Immature natural killer cell (primary cell): Measurements from ENCODE around the gene SSH3. TPM values are rescaled to one million over a fixed set of nuclear protein-coding genes. Genes with fewer than 3 reads are reported as not detected.
"Not testable (repeated sequence)": the region's sequence is repeated elsewhere in the genome, so short reads cannot be mapped to it uniquely, and the experiment has no call there.

Experiments
- DNase-seq, 3 donors: peaks; one replicate each; pipeline ENCODE4 v3.0.0; 2022; ENCODE audit warnings: mixed read lengths in 1 of 3
- H3K27ac Mint-ChIP-seq, 6 donors: one replicate each; pipeline ENCODE4 v1.8.0; 2020; ENCODE audit warnings: mixed read lengths in 6 of 6, mild to moderate bottlenecking in 5 of 6, inconsistent platforms in 4 of 6, moderate library complexity in 3 of 6
- H3K27me3 Mint-ChIP-seq, 3 donors: one replicate each; pipeline ENCODE4 v1.8.0; 2020 to 2021; ENCODE audit warnings: low read depth in 3 of 3, mild to moderate bottlenecking in 3 of 3, mixed read lengths in 3 of 3, moderate library complexity in 3 of 3, inconsistent platforms in 1 of 3
- H3K36me3 Mint-ChIP-seq, 3 donors: one replicate each; pipeline ENCODE4 v1.8.0; 2020; ENCODE audit warnings: mixed read lengths in 3 of 3, inconsistent platforms in 2 of 3, mild to moderate bottlenecking in 2 of 3
- H3K4me1 Mint-ChIP-seq, 2 donors: one replicate each; pipeline ENCODE4 v1.8.0; 2020; ENCODE audit warnings: inconsistent platforms in 2 of 2, mild to moderate bottlenecking in 2 of 2, mixed read lengths in 2 of 2, moderate library complexity in 1 of 2
- H3K4me3 Mint-ChIP-seq, 5 donors: one replicate each; pipeline ENCODE4 v1.8.0; 2020; ENCODE audit warnings: mild to moderate bottlenecking in 5 of 5, mixed read lengths in 5 of 5, inconsistent platforms in 3 of 5, moderate library complexity in 3 of 5
- H3K9me3 Mint-ChIP-seq, 6 donors: one replicate each; pipeline ENCODE4 v1.8.0; 2020; ENCODE audit warnings: mild to moderate bottlenecking in 6 of 6, mixed read lengths in 6 of 6, inconsistent platforms in 4 of 6, moderate library complexity in 3 of 6
- polyA plus RNA-seq, 3 donors: library from polyadenylated mRNA; unstranded; fragments of 300-500 nt; fragmentation: Illumina TruSeq; gene quantifications; one replicate each; pipeline ENCODE4 v1.2.3, GENCODE V29; 2021

SSH3 gene, protein sequence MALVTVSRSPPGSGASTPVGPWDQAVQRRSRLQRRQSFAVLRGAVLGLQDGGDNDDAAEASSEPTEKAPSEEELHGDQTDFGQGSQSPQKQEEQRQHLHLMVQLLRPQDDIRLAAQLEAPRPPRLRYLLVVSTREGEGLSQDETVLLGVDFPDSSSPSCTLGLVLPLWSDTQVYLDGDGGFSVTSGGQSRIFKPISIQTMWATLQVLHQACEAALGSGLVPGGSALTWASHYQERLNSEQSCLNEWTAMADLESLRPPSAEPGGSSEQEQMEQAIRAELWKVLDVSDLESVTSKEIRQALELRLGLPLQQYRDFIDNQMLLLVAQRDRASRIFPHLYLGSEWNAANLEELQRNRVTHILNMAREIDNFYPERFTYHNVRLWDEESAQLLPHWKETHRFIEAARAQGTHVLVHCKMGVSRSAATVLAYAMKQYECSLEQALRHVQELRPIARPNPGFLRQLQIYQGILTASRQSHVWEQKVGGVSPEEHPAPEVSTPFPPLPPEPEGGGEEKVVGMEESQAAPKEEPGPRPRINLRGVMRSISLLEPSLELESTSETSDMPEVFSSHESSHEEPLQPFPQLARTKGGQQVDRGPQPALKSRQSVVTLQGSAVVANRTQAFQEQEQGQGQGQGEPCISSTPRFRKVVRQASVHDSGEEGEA
- 1 to 10 TPM; 1.1 to 4.8 (median 2.3) TPM for polyA plus RNA-seq

DNA sequence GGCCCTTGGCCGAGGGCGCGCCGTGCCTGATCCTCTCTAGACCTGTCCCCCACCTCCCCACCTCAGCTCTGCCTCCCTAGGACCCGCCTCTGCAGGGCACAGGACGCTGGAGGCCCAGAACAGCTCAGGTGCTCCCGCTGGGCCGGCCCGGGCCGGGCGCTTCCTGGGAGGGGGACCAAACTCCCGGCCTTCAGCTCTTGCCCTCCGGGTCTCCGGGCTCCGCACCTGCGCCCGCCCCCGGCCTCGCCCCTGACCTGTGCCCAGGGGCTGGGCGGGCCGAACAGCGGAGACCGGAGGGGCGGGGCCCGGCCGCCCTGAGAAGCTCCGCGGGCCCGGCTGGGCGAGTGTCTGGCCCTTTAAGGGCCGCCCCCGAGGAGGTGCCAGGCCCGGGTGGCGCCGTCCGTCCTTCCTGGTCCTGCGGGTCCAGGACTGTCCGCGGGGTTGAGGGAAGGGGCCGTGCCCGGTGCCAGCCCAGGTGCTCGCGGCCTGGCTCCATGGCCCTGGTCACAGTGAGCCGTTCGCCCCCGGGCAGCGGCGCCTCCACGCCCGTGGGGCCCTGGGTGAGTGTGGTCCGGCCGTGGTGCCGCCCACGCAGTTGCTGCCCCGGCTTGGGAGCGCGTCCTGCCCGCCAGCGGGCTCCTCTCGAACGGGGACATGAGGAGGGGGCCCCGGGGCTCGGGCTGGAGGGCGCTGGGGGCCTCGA lies at the start of gene SSH3:
Gene SSH3 (plus strand): TSS at position 399 of the 703 bp plus-strand sequence. CDS start 96 bp downstream, at position 495.
- Mint-ChIP-seq H3K36me3 (peaks cover 4 to 8% (median 5%) of the 10 kb centered on the region in 3 donors), H3K9me3 (peaks cover 0 to 1% (median 0%) of the 10 kb centered on the region in 6 donors), H3K27me3 (peaks cover 0 to 4% (median 3%) of the 10 kb centered on the region in 3 donors), H3K27ac (peak within 1 kb of the TSS; percentile 7 to 86 (median 71)), H3K4me1 (peaks cover 13 to 17% of the 10 kb centered on the region in 2 donors), H3K4me3 (peak within 1 kb of the TSS; percentile 64 to 76 (median 74))
- peak; percentile 55 to 58 (median 55) for DNase-seq

DNA sequence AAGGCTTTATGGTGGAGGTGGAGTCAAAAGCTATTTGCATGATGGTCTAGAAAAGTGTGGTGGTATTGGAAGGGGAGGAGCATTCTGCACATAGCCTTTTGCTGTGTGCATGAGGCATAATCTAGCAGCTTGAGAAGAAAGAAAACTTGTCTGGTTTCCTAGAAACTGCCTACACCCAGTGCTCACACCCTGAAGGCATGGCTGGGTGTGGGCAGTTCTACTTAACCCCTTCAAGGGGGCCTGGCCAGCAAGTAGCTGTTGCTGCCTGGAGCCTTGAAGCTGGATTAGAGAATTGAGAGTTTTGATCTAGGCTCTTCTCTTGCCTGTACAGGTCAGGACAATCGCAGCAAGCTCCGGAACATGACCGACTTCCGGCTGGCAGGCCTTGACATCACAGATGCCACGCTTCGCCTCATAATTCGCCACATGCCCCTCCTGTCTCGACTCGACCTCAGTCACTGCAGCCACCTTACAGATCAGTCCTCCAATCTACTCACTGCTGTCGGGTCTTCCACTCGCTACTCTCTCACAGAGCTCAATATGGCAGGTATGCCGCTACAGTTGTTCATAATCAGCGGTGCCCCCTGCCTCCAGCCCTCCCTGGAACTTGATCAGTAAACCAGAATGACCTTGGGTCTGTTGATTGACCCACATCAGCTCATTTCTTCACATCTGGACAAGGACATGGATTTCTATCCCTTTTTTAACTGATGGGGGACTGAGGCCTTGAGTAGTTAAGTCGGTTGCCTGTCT lies 49.3 kb upstream of the SSH3 start:
- H3K4me3 Mint-ChIP-seq = peak overlapping the region; percentile 7 to 62 (median 21)
- H3K27ac Mint-ChIP-seq = peak overlapping the region; percentile 50 to 88 (median 78)
- H3K36me3 Mint-ChIP-seq = peaks cover 25 to 55% (median 41%) of the 10 kb centered on the region in 3 donors
- DNase-seq = no peak
- H3K4me1 Mint-ChIP-seq = peaks cover 43% of the 10 kb centered on the region in 2 donors
- no peaks in the 10 kb centered on the region for H3K9me3 Mint-ChIP-seq
- peaks cover 6 to 30% (median 13%) of the 10 kb centered on the region in 3 donors for H3K27me3 Mint-ChIP-seq

DNA sequence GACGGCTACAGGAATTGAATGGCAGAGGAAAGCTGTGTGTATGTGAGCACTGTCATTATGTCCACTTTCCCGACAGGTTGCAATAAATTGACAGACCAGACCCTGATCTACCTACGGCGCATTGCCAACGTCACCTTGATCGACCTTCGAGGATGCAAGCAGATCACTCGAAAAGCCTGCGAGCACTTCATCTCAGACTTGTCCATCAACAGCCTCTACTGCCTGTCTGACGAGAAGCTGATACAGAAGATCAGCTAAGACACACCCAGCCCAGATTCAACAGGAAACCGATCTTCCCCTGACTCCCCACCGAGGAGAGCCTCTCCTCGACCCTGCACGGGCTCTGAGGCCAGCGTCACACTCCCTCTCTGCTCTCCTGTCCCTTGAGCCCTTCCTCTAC lies 48.5 kb upstream of the SSH3 start:
- H3K4me1 Mint-ChIP-seq = peaks cover 44 to 46% of the 10 kb centered on the region in 2 donors
- DNase-seq = no peak
- peaks cover 21 to 47% (median 33%) of the 10 kb centered on the region in 3 donors for H3K36me3 Mint-ChIP-seq
- H3K4me3 Mint-ChIP-seq = no peak overlapping the region
- H3K9me3 Mint-ChIP-seq = no peaks in the 10 kb centered on the region
- H3K27ac Mint-ChIP-seq = peak overlapping the region in 4 of 6 donors; percentile 35 to 88 (median 75)
- H3K27me3 Mint-ChIP-seq = peaks cover 4 to 28% (median 13%) of the 10 kb centered on the region in 3 donors

DNA sequence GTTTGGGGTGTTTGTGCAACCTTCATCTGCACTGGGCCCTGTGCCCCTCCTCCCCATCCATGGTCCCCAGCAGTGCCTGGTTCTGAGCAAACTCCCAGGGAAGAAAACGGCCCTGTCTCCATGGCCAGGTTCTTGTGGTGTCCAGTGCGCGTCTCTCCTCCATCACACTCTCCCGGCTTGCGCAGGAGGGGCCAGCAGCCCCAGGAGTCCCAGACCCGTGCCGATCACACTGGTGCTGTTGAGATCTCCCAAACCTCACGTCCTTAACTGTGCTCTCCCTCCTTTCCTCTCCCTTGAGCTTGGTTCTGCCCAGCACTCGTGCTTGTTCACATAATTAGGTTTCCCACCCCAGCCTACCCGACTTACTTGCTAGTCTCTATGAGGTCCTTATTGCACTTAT lies 48.0 kb upstream of the SSH3 start:
- H3K27ac Mint-ChIP-seq = peak overlapping the region in 5 of 6 donors; percentile 48 to 81 (median 69)
- H3K4me3 Mint-ChIP-seq = no peak overlapping the region
- peaks cover 44 to 48% of the 10 kb centered on the region in 2 donors for H3K4me1 Mint-ChIP-seq
- peaks cover 4 to 27% (median 11%) of the 10 kb centered on the region in 3 donors for H3K27me3 Mint-ChIP-seq
- no peak for DNase-seq
- H3K9me3 Mint-ChIP-seq = no peaks in the 10 kb centered on the region
- H3K36me3 Mint-ChIP-seq = peaks cover 21 to 47% (median 31%) of the 10 kb centered on the region in 3 donors

DNA sequence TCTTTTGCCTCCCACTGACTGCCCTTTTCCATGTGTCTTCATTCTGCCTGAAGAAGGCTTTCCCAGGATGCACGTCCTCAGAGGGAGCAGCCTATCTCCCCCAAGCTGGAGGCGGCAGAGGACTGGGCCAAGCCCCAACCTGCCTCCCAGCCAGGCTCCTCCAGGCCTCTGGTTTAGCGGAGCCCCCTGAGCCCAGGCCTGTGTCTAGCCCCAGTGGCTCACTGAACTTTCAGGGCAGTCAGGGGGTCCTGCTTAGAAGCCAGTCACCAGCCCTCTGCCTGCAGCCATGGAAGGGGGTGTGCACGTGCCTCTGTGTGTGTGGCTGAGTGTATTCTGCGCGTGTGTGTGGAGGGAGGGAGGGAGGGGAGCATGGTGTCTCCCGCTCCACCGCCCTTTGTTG lies 47.5 kb upstream of the SSH3 start:
- no peak overlapping the region for H3K4me3 Mint-ChIP-seq
- DNase-seq = no peak
- peaks cover 21 to 44% (median 26%) of the 10 kb centered on the region in 3 donors for H3K36me3 Mint-ChIP-seq
- H3K9me3 Mint-ChIP-seq = no peaks in the 10 kb centered on the region
- H3K4me1 Mint-ChIP-seq = peaks cover 45 to 46% of the 10 kb centered on the region in 2 donors
- H3K27me3 Mint-ChIP-seq = peaks cover 2 to 23% (median 7%) of the 10 kb centered on the region in 3 donors
- peak overlapping the region in 4 of 6 donors; percentile 4 to 73 (median 58) for H3K27ac Mint-ChIP-seq

DNA sequence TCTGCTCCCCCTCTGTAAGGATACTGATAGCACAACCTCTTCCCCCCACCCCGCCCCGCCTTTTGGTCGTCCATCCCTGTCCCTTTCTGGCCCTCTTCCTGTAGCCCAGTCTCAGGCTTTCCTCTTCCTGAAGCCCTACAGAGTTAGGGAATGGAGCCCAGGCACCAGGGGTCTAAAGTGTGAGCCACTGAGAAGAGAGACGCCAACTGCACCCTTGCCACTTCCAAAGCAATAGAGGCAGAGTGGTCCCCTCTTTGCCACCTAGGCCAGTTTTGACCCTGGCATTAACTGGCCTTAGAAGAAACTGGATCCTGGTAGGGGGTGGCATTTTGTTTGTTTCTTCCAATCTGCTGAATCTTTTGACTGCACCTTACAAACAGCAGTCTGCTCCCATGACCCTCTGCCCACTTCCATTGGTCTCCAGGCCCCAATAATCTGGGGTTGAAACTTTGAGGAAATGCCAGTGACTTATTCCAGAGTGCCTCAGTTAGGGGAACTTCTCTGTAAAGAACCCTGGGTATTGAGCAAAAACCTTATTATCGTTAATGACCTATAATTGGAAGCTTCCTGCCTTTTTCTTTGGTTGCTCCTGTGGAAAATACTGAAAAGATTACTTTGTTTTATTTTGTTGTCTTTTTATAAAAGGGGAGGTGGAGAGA lies 46.7 kb upstream of the SSH3 start:
- Mint-ChIP-seq H3K27ac (peak overlapping the region in 3 of 6 donors; percentile 45 to 74 (median 65)), H3K4me1 (peaks cover 39 to 49% of the 10 kb centered on the region in 2 donors), H3K36me3 (peaks cover 19 to 37% (median 21%) of the 10 kb centered on the region in 3 donors), H3K27me3 (peaks cover 2 to 23% (median 7%) of the 10 kb centered on the region in 3 donors), H3K4me3 (no peak overlapping the region), H3K9me3 (no peaks in the 10 kb centered on the region)
- DNase-seq = no peak

DNA sequence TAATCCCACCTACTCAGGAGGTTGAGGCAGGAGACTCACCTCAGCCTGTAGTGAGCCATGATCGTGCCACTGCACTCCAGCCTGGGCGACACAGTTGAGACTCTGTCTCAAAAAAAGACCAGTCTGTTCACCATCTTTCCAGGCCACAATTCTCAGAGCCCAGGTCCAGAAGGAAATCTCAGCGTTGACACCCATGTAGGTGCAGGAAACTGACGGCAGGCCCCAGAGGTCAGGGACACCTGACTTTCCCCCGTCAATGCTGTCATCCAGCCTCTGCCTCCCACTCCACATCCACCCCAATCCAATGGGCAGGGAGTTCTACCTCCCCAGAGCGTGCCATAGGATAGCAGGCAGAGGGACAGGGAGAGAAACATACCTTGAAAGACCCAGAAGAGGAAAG lies 42.9 kb upstream of the SSH3 start:
- H3K27me3 Mint-ChIP-seq = peaks cover 6 to 14% (median 13%) of the 10 kb centered on the region in 3 donors
- H3K4me3 Mint-ChIP-seq = peak overlapping the region in 1 of 5 donors; percentile 36
- H3K36me3 Mint-ChIP-seq = peaks cover 0 to 13% (median 6%) of the 10 kb centered on the region in 3 donors
- H3K4me1 Mint-ChIP-seq = peaks cover 22 to 35% of the 10 kb centered on the region in 2 donors
- H3K9me3 Mint-ChIP-seq = no peaks in the 10 kb centered on the region
- H3K27ac Mint-ChIP-seq = peak overlapping the region in 1 of 6 donors; percentile 46
- no peak for DNase-seq

DNA sequence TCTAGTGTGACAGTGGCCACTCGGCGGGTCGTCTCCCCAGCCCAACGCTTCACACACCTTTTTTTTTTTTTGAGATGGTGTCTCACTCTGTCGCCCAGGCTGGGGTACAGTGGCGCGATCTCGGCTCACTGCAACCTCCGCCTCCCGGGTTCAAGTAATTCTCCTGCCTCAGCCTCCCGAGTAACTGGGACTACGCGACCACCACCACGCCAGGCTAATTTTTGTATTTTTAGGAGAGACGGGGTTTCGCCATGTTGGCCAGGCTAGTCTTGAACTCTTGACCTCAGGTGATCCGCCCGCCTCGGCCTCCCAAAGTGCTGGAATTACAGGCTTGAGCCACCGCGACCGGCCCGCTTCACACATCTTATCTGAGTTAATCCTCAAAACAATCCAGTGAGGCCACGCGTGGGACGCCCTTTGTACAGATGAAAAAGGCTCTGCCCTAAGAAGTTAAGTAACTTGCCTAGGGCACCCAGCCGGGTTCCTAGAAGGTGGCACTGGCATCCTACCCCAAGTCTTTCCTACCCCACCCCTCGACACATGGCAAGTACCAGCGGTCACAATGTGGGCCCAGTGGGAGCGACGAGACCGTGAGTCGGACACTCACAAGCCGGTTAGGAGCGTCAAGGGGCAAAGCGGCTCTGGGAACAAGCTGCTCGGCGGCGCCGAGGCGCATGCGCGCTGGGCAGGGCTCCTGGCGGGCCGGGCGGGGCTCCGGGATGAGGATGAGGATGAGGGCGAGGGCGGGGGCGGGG lies 42.3 kb upstream of the SSH3 start:
- H3K36me3 Mint-ChIP-seq, DNase-seq, H3K9me3 Mint-ChIP-seq: not testable (repeated sequence)
- peak overlapping the region in 1 of 6 donors; percentile 46 for H3K27ac Mint-ChIP-seq
- H3K4me1 Mint-ChIP-seq = peaks cover 27 to 38% of the 10 kb centered on the region in 2 donors
- H3K4me3 Mint-ChIP-seq = peak overlapping the region in 3 of 5 donors; percentile 21 to 60 (median 27)
- H3K27me3 Mint-ChIP-seq = peaks cover 12 to 18% (median 16%) of the 10 kb centered on the region in 3 donors

DNA sequence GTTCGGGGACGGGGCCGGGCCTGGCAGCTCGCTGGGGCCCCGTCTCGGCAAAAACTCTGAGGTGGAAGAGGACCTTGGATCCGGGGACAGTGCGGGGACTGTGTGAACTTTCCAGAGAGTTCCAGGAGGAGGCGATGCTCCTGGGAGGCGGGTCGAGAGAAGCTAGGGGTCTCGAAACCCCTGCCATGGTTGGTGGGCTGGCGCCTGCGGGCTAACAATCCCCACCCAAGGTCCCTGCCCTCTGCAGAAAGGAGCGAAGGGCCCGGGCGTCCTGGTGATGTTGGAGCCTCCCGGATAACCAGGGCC lies 41.7 kb upstream of the SSH3 start:
- no peak for DNase-seq
- no peaks in the 10 kb centered on the region for H3K9me3 Mint-ChIP-seq
- H3K27ac Mint-ChIP-seq = no peak overlapping the region
- no peak overlapping the region for H3K4me3 Mint-ChIP-seq
- H3K36me3 Mint-ChIP-seq = peaks cover 0 to 5% (median 3%) of the 10 kb centered on the region in 3 donors
- H3K4me1 Mint-ChIP-seq = peaks cover 28 to 39% of the 10 kb centered on the region in 2 donors
- H3K27me3 Mint-ChIP-seq = peaks cover 12 to 18% (median 16%) of the 10 kb centered on the region in 3 donors

DNA sequence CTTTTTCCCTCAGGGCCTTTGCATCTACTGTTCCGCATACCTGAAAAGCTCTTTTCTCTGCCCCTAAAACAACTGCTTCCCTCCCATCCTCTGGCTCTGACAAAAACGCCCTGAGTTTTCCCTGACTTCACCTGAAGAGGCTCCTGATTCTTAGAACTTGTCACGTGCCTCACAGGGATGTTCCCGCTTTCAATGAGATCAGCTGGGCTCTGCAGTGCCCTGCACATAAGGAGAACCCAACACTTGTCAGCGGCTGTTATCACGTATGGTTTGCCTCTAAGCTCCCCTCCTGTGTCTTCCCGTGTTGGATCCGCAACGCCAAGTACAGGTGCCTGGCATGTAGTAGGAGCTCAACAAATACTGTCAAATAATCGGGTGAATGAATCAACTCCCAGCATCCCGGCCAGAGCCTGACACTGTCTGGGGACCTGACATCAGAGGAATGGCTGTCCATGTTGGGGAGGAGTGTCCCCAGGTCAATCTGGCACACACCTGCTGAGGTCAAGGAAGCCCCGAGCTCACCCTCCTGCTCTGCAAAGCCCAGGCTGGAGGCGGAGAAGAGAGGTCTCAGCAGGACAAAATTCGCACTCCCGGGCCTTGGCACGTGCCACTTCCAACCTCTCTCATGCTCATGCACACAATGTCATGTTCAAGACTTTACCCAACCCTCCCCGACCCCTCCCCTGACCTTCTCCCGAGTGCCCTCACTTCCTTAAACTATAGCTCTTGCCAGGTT lies 41.2 kb upstream of the SSH3 start:
- peaks cover 13 to 17% (median 17%) of the 10 kb centered on the region in 3 donors for H3K27me3 Mint-ChIP-seq
- DNase-seq = no peak
- no peaks in the 10 kb centered on the region for H3K9me3 Mint-ChIP-seq
- H3K36me3 Mint-ChIP-seq = peaks cover 0 to under 1% (median under 1%) of the 10 kb centered on the region in 3 donors
- peaks cover 28 to 40% of the 10 kb centered on the region in 2 donors for H3K4me1 Mint-ChIP-seq
- H3K4me3 Mint-ChIP-seq = peak overlapping the region; percentile 60 to 84 (median 72)
- H3K27ac Mint-ChIP-seq = peak overlapping the region in 5 of 6 donors; percentile 70 to 91 (median 81)
